Measurements from ENCODE around the gene ITIH2. TPM values are rescaled to one million over a fixed set of nuclear protein-coding genes. Genes with fewer than 3 reads are reported as not detected.
A peak's percentile ranks its signal among the peaks of the same experiment; 100 is the strongest.
"Not testable (repeated sequence)": the region's sequence is repeated elsewhere in the genome, so short reads cannot be mapped to it uniquely, and the experiment has no call there.

Gene ITIH2
- total RNA-seq, 2 donors from 2014 or later: not detected

DNA sequence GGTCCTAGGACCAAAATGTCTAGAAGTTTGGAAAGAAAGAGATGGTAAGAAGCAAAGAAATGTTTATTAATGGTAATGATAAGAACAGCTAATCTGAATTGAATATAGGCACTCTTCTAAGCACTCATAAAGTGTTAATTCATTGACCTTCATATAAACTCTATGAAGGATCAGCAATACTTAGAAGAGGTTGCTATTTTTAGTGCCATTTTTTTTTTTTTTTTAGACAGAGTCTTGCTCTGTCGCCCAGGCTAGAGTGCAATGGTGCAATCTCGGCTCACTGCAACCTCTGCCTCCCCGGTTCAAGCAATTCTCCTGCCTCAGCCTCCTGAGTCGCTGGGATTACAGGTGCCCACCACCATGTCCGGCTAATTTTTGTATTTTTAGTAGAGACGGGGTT, 79.1 kb downstream of the ITIH2 start:
- DNase-seq; H3K27me3 Mint-ChIP-seq; H3K27ac Mint-ChIP-seq; H3K4me3 Mint-ChIP-seq; H3K36me3 Mint-ChIP-seq (ENCODE audit: low read depth); ATAC-seq; H3K9me3 ChIP-seq (ENCODE audit: control insufficient read depth, low read length, poor library complexity, severe bottlenecking): not testable (repeated sequence)
- peaks cover 19% of the 10 kb centered on the region for H3K4me1 Mint-ChIP-seq

DNA sequence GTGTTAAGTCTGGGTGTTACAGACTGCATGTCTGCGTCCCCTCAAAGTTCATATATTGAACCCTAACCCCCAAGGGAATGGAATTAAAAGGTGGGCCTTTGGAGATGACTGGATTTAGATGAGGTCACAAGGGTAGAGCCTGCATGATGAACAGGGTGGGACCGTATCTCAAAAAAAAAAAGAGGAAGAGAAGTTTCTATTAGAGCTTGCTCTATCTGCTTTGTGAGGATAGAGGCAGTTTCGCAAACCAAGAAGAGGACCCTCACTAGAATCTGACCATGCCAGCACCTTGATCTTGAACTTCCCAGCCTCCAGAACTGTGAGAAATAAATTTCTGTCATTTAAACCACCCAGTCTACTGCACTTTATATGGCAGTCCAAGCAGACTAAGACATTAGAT, 83.3 kb downstream of the ITIH2 start:
- no peak overlapping the region for H3K27ac Mint-ChIP-seq
- no peak overlapping the region for H3K4me3 Mint-ChIP-seq
- no peaks in the 10 kb centered on the region for H3K27me3 Mint-ChIP-seq

DNA sequence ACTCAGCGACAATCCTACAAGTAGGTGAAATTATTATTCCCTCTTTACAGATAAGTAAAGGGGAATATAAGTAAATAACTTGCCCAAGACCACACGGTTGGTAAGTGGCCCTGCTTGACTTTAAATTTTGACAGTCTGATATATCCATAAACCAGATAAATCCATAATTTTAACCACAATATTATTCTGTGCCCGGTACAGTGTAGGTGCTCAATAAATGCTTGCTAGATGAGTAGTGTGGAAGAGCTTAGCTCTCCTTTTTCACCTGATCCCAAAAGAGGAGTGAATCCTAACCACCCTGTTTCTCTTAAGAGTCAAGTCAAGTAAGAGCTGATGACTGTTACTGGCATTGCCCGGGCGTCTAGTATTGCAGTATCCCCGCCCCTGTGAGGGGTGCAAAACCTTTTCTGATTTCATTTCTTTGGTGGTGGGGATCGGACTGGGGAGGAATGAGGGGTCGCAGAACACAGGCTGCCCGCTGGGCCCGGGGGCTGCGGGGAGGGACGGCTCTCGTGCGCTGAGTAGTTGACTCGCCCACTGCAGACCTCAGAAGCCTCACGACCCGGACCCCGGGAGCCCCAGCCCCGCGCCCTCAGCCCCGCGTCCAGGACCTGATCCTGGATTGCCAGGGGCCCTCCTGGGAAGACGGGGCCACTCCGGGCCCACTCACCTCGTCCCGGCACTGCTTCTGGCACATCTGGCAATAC, 84.2 kb downstream of the ITIH2 start:
- H3K9me3 ChIP-seq (ENCODE audit: control insufficient read depth, low read length, poor library complexity, severe bottlenecking): no peaks in the 10 kb centered on the region
- Mint-ChIP-seq H3K27ac (no peak overlapping the region), H3K4me1 (peaks cover 35% of the 10 kb centered on the region), H3K36me3 (ENCODE audit: low read depth) (peaks cover 3% of the 10 kb centered on the region), H3K4me3 (no peak overlapping the region), H3K27me3 (no peaks in the 10 kb centered on the region)
- ATAC-seq (no peak), DNase-seq (no peak)

More for the DNA sequence above, 83.3 kb downstream of the ITIH2 start:
- no peak for DNase-seq
- ATAC-seq: no peak
- H3K4me1 Mint-ChIP-seq: peaks cover 32% of the 10 kb centered on the region
- H3K9me3 ChIP-seq (ENCODE audit: control insufficient read depth, low read length, poor library complexity, severe bottlenecking): no peaks in the 10 kb centered on the region
- peaks cover 3% of the 10 kb centered on the region for H3K36me3 Mint-ChIP-seq (ENCODE audit: low read depth)

DNA sequence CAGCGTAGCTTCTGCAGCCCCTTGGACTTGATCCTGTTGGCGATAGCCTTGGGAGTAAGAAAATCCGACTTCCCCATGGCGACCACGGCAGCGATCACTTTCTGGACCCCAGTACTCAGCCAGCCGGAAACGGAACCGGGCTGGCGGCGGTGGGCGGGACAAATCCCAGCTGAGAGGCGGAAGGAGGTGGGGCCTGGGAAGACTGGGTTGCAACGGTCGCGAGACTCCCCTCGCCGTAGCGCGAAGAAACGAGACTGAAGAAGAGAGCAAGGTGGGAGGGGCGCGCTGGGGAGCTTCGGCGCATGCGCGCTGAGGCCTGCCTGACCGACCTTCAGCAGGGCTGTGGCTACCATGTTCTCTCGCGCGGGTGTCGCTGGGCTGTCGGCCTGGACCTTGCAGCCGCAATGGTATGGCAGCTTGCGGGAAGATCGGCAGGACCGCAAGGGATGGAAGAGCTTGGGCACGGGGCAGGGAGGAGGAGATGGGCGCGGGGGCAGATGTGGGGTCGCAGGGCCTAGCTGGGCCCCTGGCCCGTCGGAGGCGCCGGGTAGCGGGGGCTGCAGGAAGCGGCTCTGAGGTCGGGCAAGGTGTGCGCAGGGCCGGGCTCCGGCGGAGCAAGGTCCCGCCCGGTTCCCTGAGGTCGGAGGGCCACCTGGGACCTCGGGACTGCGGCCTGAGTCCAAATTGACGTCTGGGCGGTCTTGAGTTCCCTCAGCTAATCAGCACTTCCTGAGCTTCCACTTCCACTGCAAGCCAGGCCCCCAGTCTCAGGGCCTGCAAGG, 84.9 kb downstream of the ITIH2 start, which contains the start of the genes ATP5F1C and KIN:
Gene ATP5F1C (plus strand): TSS at position 321 of the 782 bp plus-strand sequence. CDS start 31 bp downstream, at position 352.
Gene KIN (minus strand): TSS at position 137 of the 782 bp plus-strand sequence. CDS start 60 bp downstream, at position 77.
- H3K9me3 ChIP-seq (ENCODE audit: control insufficient read depth, low read length, poor library complexity, severe bottlenecking): no peaks in the 10 kb centered on the region
- ATAC-seq (peak; percentile 96), DNase-seq (peak; percentile 93 to 96 (median 95))
- Mint-ChIP-seq H3K27ac (no peak within 1 kb of the TSS), H3K4me3 (no peak within 1 kb of the TSS), H3K4me1 (peaks cover 43% of the 10 kb centered on the region), H3K36me3 (ENCODE audit: low read depth) (peaks cover 5% of the 10 kb centered on the region), H3K27me3 (no peaks in the 10 kb centered on the region)

DNA sequence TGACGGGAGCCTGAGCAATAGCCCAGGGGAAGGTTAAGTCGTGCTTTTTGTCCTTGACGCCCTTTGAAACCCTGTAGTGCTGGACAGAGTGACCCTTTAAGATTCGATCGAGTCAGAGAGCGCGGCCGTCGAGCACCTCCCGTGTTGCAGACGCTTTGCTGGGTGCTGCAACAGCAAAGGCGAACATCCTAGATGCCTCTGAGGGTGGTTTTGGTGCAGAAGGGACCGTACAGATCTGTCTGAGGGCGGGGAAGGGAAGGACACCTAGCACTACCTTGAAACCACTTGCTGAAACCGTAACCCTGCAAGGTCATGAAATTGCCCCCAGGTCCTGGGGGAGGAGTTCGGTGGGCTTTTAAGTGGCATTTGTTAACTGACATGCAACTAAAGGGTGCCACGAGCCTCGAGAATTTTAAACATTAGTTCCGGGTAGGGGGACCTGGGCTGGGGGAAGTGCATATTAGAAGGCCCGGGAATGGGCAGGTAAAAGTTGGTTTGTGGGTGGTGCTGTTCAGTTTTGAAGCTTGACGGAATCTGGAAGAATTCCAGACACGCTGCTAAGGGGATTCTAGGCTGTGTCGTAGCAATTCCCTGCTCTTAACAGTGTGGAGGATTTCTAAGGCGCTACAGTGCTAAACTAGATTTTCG, 85.6 kb downstream of the ITIH2 start:
- Mint-ChIP-seq H3K27me3 (no peaks in the 10 kb centered on the region), H3K4me1 (peaks cover 42% of the 10 kb centered on the region), H3K4me3 (no peak overlapping the region), H3K36me3 (ENCODE audit: low read depth) (peaks cover 5% of the 10 kb centered on the region), H3K27ac (no peak overlapping the region)
- DNase-seq (peak in 1 of 3 donors; percentile 11), ATAC-seq (peak; percentile 8)
- no peaks in the 10 kb centered on the region for H3K9me3 ChIP-seq (ENCODE audit: control insufficient read depth, low read length, poor library complexity, severe bottlenecking)

DNA sequence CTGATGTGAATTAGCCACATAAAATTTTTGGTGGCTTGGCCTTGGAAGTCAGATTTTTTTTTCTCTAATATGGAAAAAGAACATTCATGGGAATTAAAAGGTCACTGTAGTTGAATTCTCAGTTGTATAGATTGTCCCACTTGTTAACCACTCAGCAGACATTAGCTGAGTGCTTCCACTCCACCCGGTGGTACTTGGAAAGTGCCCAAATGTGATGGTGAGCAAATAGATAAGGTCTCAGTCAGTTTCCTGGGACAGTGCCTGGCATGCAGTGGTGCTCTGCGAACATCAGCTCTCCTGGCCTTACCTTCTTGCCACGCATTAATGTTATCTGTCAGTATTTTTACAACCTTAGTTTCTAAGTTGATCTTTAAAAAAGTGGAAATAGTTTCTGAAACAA, 86.3 kb downstream of the ITIH2 start:
- H3K9me3 ChIP-seq (ENCODE audit: control insufficient read depth, low read length, poor library complexity, severe bottlenecking): no peaks in the 10 kb centered on the region
- Mint-ChIP-seq H3K27me3 (no peaks in the 10 kb centered on the region), H3K36me3 (ENCODE audit: low read depth) (peaks cover 5% of the 10 kb centered on the region), H3K4me1 (peaks cover 47% of the 10 kb centered on the region), H3K4me3 (no peak overlapping the region), H3K27ac (no peak overlapping the region)
- DNase-seq (no peak), ATAC-seq (no peak)

DNA sequence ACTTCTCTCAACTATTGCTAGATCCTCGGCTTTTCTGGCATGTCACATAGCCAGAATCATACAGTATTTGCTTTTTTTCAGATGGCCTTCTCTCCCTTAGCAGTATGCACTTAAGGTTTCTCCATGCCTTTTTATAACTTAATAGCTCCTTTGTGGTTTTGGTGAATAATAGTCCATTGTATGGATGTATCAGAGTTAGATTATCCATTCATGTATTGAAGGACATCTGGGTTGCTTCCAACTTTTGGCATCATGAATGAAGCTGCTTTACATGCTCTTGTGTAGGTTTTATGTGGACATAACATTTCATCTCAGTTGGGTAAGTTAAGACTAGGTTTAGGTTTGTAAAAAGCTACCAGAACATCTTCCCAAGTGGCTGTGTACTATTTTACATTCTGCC, 89.4 kb downstream of the ITIH2 start:
- Mint-ChIP-seq H3K36me3 (ENCODE audit: low read depth) (peaks cover 5% of the 10 kb centered on the region), H3K4me3 (no peak overlapping the region), H3K27me3 (no peaks in the 10 kb centered on the region), H3K27ac (peak overlapping the region; percentile 6), H3K4me1 (peaks cover 48% of the 10 kb centered on the region)
- no peak for DNase-seq
- no peak for ATAC-seq
- no peaks in the 10 kb centered on the region for H3K9me3 ChIP-seq (ENCODE audit: control insufficient read depth, low read length, poor library complexity, severe bottlenecking)

DNA sequence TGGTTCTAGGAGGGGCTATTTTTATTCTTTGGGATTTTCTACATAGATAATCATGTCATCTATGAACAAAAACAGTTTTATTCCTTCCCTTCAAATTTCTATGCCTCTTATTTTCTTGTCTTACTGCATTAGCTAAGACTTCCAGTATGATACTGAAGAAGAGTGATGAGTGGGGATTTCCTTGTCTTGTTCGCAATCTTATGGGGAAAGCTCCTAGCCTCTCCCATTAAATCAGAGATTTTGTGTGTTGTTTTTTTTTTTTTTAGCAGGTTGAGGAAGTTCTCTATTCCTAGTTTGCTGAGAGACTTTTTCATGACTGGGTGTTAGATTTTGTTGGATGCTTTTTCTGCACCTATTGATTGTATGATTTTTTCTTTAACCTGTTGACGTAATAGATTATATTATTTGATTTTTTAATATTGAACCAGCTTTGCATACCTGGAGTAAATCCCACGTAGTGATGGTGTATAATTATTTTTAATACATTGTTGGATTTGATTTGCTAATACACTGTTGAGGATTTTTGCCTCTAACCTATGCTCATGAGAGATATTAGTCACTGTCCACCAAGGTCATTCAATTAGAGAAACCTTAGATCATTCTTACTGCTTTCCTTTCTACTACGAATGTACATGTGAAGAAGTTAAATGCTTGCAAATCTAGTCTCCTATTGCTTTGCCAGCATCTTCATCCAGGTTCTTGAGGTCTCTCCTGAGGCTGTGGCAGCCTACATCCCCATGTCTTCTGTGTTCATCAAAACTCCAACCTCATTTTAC, 91.3 kb downstream of the ITIH2 start:
- Mint-ChIP-seq H3K36me3 (ENCODE audit: low read depth) (peaks cover 5% of the 10 kb centered on the region), H3K27me3 (no peaks in the 10 kb centered on the region), H3K27ac (peak overlapping the region; percentile 32), H3K4me3 (no peak overlapping the region), H3K4me1 (peaks cover 42% of the 10 kb centered on the region)
- no peak for DNase-seq
- ATAC-seq: no peak
- H3K9me3 ChIP-seq (ENCODE audit: control insufficient read depth, low read length, poor library complexity, severe bottlenecking): no peaks in the 10 kb centered on the region

DNA sequence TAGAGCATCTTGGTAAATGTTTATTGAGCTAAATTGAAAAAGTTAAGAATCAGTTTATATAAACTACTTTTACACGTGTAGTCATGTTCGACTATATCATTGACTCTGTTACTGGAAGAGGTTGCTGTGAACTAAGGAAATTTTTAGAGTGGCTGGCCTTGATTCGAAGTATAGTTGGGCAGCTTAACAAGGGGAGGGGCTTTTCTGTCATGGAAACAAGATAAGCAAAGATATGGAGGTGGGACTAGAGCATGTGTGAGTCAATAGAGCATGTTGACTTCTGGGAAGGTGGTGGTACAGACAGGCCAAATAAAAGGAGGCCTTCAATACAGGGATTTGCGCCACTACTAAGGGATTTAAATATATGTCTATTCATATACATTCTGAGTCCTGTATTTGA, 92.5 kb downstream of the ITIH2 start:
- no peaks in the 10 kb centered on the region for H3K27me3 Mint-ChIP-seq
- peaks cover 4% of the 10 kb centered on the region for H3K36me3 Mint-ChIP-seq (ENCODE audit: low read depth)
- peak overlapping the region; percentile 32 for H3K27ac Mint-ChIP-seq
- DNase-seq (no peak), ATAC-seq (no peak)
- no peaks in the 10 kb centered on the region for H3K9me3 ChIP-seq (ENCODE audit: control insufficient read depth, low read length, poor library complexity, severe bottlenecking)
- H3K4me3 Mint-ChIP-seq: no peak overlapping the region
- H3K4me1 Mint-ChIP-seq: peaks cover 34% of the 10 kb centered on the region

DNA sequence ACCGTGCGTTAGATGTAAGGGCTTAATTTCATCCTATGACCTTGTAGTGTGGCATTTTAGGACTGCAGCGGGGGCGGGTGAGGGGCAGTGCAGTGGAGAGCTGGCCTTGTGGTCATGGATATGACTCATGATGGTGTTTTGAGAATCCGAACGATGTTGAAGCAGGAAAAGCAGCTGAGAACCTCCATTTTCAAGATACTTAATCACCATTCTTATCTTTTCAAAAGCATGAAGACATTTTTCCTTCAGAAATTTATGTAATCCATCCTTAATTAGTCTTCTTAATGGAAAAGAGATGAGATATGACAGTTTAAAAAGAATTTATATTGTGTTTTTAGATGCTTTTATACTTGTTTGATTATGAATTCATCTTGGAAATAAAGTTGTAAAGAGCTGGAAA, 94.5 kb downstream of the ITIH2 start:
- no peak for ATAC-seq
- no peak overlapping the region for H3K4me3 Mint-ChIP-seq
- no peaks in the 10 kb centered on the region for H3K27me3 Mint-ChIP-seq
- no peaks in the 10 kb centered on the region for H3K36me3 Mint-ChIP-seq (ENCODE audit: low read depth)
- no peaks in the 10 kb centered on the region for H3K9me3 ChIP-seq (ENCODE audit: control insufficient read depth, low read length, poor library complexity, severe bottlenecking)
- peak overlapping the region; percentile 34 for H3K27ac Mint-ChIP-seq
- peaks cover 26% of the 10 kb centered on the region for H3K4me1 Mint-ChIP-seq
- DNase-seq: no peak

All from T-helper 17 cell (primary cell).